Right atrium auricular region (tissue), 2 donors: ENCODE measurements around the gene ELOB. TPM values are rescaled to one million over a fixed set of nuclear protein-coding genes. Genes with fewer than 3 reads are reported as not detected.

Source experiments
- DNase-seq: peaks from one replicate; pipeline ENCODE4 v3.0.0-alpha.2; 2019; ENCODE audit warnings: low spot score
- H3K27ac ChIP-seq, 2 donors: fragments of 200-600 bp; sonication (generic); 1 replicate in 1 of 2; 2 replicates in 1 of 2; pipeline ENCODE4 v1.5.1; 2016 to 2019
- H3K27me3 ChIP-seq, 2 donors: fragments of 200-600 bp; sonication (generic); one replicate each; pipeline versions ENCODE4 v1.5.1 to v1.6.0; 2017 to 2019
- H3K36me3 ChIP-seq: fragments of 200-600 bp; sonication (generic); one replicate; pipeline ENCODE4 v1.5.1; 2016
- H3K4me1 ChIP-seq, 2 donors: fragments of 200-600 bp; sonication (generic); one replicate each; pipeline versions ENCODE4 v1.5.1 to v1.6.0; 2017 to 2019
- H3K4me3 ChIP-seq, 2 donors: fragments of 200-600 bp; sonication (generic); 1 replicate in 1 of 2; 2 replicates in 1 of 2; pipeline ENCODE4 v1.5.1; 2017 to 2019; ENCODE audit warnings: mild to moderate bottlenecking in 1 of 2, moderate library complexity in 1 of 2
- H3K9me3 ChIP-seq, 2 donors: fragments of 200-600 bp; sonication (generic); one replicate each; pipeline ENCODE4 v1.5.1; 2019
- CTCF ChIP-seq, 2 donors: fragments of 200-600 bp; sonication (generic); IDR thresholded peaks; one replicate each; pipeline ENCODE4 v1.5.1; 2019; ENCODE audit warnings: antibody characterized with exemption in 2 of 2
- total RNA-seq, 2 donors: library from RNA; depleted of rRNA; stranded (reverse); fragments of >200 nt; gene quantifications; one replicate each; pipeline ENCODE4 v1.1.0, GENCODE V29; 2016

ELOB gene
- total RNA-seq, 2 donors from 2014 or later = 408 to 856 TPM

- H3K27me3 ChIP-seq = no peaks in the 10 kb centered on the region
- peaks cover 0 to 11% of the 10 kb centered on the region in 2 donors for H3K9me3 ChIP-seq
- TF ChIP-seq CTCF (IDR thresholded peaks at IDR 0.05) = no peak
- no peak for DNase-seq
- H3K4me1 ChIP-seq = no peaks in the 10 kb centered on the region
- no peak overlapping the region for H3K4me3 ChIP-seq
- H3K36me3 ChIP-seq = no peaks in the 10 kb centered on the region
- H3K27ac ChIP-seq = no peak overlapping the region
Measured at GRCh38 chr16:2798723-2799204, 21.7 kb upstream of the ELOB start.

- no peaks in the 10 kb centered on the region for H3K36me3 ChIP-seq
- no peak for TF ChIP-seq CTCF (IDR thresholded peaks at IDR 0.05)
- no peak overlapping the region for H3K4me3 ChIP-seq
- no peaks in the 10 kb centered on the region for H3K27me3 ChIP-seq
- no peak overlapping the region for H3K27ac ChIP-seq
- DNase-seq = no peak
- no peaks in the 10 kb centered on the region for H3K4me1 ChIP-seq
- H3K9me3 ChIP-seq = no peaks in the 10 kb centered on the region
Measured at GRCh38 chr16:2795395-2796143, 18.5 kb upstream of the ELOB start.

GRCh38 chr16:2792940-2793339 lies 15.9 kb upstream of the ELOB start:
- Histone ChIP-seq H3K9me3 (no peaks in the 10 kb centered on the region), H3K4me1 (no peaks in the 10 kb centered on the region), H3K27me3 (no peaks in the 10 kb centered on the region), H3K27ac (no peak overlapping the region), H3K4me3 (no peak overlapping the region), H3K36me3 (no peaks in the 10 kb centered on the region)
- no peak for TF ChIP-seq CTCF (IDR thresholded peaks at IDR 0.05)
- DNase-seq = no peak

GRCh38 chr16:2791174-2791573 lies 14.1 kb upstream of the ELOB start:
- no peaks in the 10 kb centered on the region for H3K4me1 ChIP-seq
- H3K27ac ChIP-seq = no peak overlapping the region
- H3K9me3 ChIP-seq = no peaks in the 10 kb centered on the region
- no peak for TF ChIP-seq CTCF (IDR thresholded peaks at IDR 0.05)
- peaks cover 0 to 4% of the 10 kb centered on the region in 2 donors for H3K27me3 ChIP-seq
- H3K36me3 ChIP-seq = no peaks in the 10 kb centered on the region
- DNase-seq = no peak
- H3K4me3 ChIP-seq = no peak overlapping the region

GRCh38 chr16:2790631-2791030 lies 13.6 kb upstream of the ELOB start:
- H3K4me1 ChIP-seq = peaks cover 0 to 3% of the 10 kb centered on the region in 2 donors
- H3K36me3 ChIP-seq = no peaks in the 10 kb centered on the region
- TF ChIP-seq CTCF (IDR thresholded peaks at IDR 0.05) = no peak
- no peak overlapping the region for H3K4me3 ChIP-seq
- no peak for DNase-seq
- H3K27me3 ChIP-seq = peaks cover 3 to 9% of the 10 kb centered on the region in 2 donors
- no peak overlapping the region for H3K27ac ChIP-seq
- H3K9me3 ChIP-seq = no peaks in the 10 kb centered on the region

- Histone ChIP-seq H3K27ac (no peak overlapping the region), H3K27me3 (peaks cover 4 to 18% of the 10 kb centered on the region in 2 donors), H3K9me3 (no peaks in the 10 kb centered on the region), H3K4me3 (no peak overlapping the region), H3K4me1 (peaks cover 0 to 11% of the 10 kb centered on the region in 2 donors), H3K36me3 (no peaks in the 10 kb centered on the region)
- TF ChIP-seq CTCF (IDR thresholded peaks at IDR 0.05) = no peak
- DNase-seq = no peak
Measured at GRCh38 chr16:2787961-2788360, 10.9 kb upstream of the ELOB start.
